HepG2 (cell line): Measurements from ENCODE around the gene BLVRA. TPM values are rescaled to one million over a fixed set of nuclear protein-coding genes. Genes with fewer than 3 reads are reported as not detected.

Experiments used
- ATAC-seq: fragments of 200-7000 bp; cut with Tn5 transposase; 3 replicates; pipeline ENCODE4 v1.9.1; 2020; ENCODE audit warnings: mild to moderate bottlenecking, moderate library complexity
- BruUV-seq: library from RNA; stranded (reverse); fragments of 400-500 nt; replicated peaks from 2 replicates; lab custom pipeline; 2021; lab: Mats Ljungman, UMichigan
- CTCF ChIA-PET: fragments of 300-600 bp; formaldehyde crosslinking; extraction: SDS; loops from one replicate; lab custom pipeline; 2021; ENCODE audit warnings: low total read pairs, inconsistent platforms, low intra/inter-chr PET ratio; lab: Yijun Ruan, JAX
- POLR2A ChIA-PET: fragments of 350-600 bp; sonication (Branson Sonifier 250); formaldehyde crosslinking; loops from one replicate; lab custom pipeline; 2020; ENCODE audit warnings: antibody characterized with exemption, inconsistent platforms; lab: Yijun Ruan, JAX
- DNase-seq: peaks from one replicate; pipeline ENCODE4 v3.0.0-alpha.2; 2015; ENCODE audit warnings: low spot score
- FAIRE-seq: peaks from 3 replicates; lab custom pipeline; 2011; peaks lifted over from hg19 to GRCh38; lab: Jason Lieb, UNC
- H2AFZ ChIP-seq: one replicate; pipeline ENCODE4 v1.6.1; 2011; ENCODE audit warnings: low read length, inconsistent platforms
- H3K27ac ChIP-seq: fragments of 300-600 bp; 3 replicates; pipeline ENCODE4 v1.8.0; 2011; ENCODE audit warnings: mixed run types, mild to moderate bottlenecking, mixed read lengths, low read length, inconsistent platforms; ENCODE audit not compliant: insufficient read depth; ENCODE audit errors: extremely low read length
- H3K27me3 ChIP-seq, 2 experiments: fragments of 200-600 bp in 1 of 2; 2 replicates in 1 of 2; 3 replicates in 1 of 2; pipeline versions ENCODE4 v1.6.0 to v1.8.0; 2011; ENCODE audit warnings: low read length in 2 of 2, mild to moderate bottlenecking in 2 of 2, moderate library complexity in 2 of 2, inconsistent platforms in 1 of 2; ENCODE audit not compliant: insufficient read depth in 2 of 2, control insufficient read depth in 1 of 2
- H3K36me3 ChIP-seq, 2 experiments: fragments of 200-600 bp in 1 of 2; replicated peaks in 1 of 2; 2 replicates in 1 of 2; 3 replicates in 1 of 2; pipeline versions ENCODE4 v1.5.1 to v1.8.0; 2011; ENCODE audit warnings: low read length in 2 of 2, inconsistent platforms in 1 of 2; ENCODE audit not compliant: insufficient read depth in 2 of 2, control insufficient read depth in 1 of 2
- H3K4me1 ChIP-seq: 2 replicates; pipeline ENCODE4 v1.5.1; 2012; ENCODE audit warnings: low read length, inconsistent platforms; ENCODE audit not compliant: insufficient read depth
- H3K4me2 ChIP-seq: 2 replicates; pipeline ENCODE4 v1.6.0; 2011; ENCODE audit warnings: low read depth, low read length, inconsistent platforms
- H3K4me3 ChIP-seq, 3 experiments: fragments of 200-600 bp in 1 of 3; sonication (generic), shearing (Covaris generic) in 1 of 3; replicated peaks in 1 of 3; 2 replicates each; pipeline ENCODE4 v1.5.1; 2011 to 2016; ENCODE audit warnings: low read length in 3 of 3, inconsistent platforms in 2 of 3, low read depth in 2 of 3, mild to moderate bottlenecking in 2 of 3, control low read depth in 1 of 3, mixed read lengths in 1 of 3; ENCODE audit not compliant: insufficient read depth in 1 of 3
- H3K79me2 ChIP-seq: one replicate; pipeline ENCODE4 v1.6.1; 2011; ENCODE audit warnings: low read length, inconsistent platforms; ENCODE audit not compliant: insufficient read depth
- H3K9ac ChIP-seq: 2 replicates; pipeline ENCODE4 v1.6.0; 2011; ENCODE audit warnings: mild to moderate bottlenecking, low read depth, low read length, inconsistent platforms; ENCODE audit not compliant: insufficient read depth
- H3K9me3 ChIP-seq: 2 replicates; pipeline ENCODE4 v1.5.1; 2012; ENCODE audit warnings: mild to moderate bottlenecking, low read length
- H4K20me1 ChIP-seq: 2 replicates; pipeline ENCODE4 v1.6.0; 2011; ENCODE audit warnings: inconsistent platforms, mild to moderate bottlenecking, low read length, moderate library complexity; ENCODE audit not compliant: insufficient read depth
- ATF7 ChIP-seq, 2 experiments: fragments of 450-650 bp in 1 of 2; sonication (generic) in 1 of 2; formaldehyde crosslinking in 1 of 2; IDR thresholded peaks; 2 replicates each; pipeline versions ENCODE4 v1.4.0 to v1.6.1; 2016 to 2020; ENCODE audit warnings: antibody characterized with exemption in 1 of 2, mild to moderate bottlenecking in 1 of 2, missing genetic modification reagents in 1 of 2
- FOXJ3 ChIP-seq: sonication (generic); formaldehyde crosslinking; IDR thresholded peaks from 2 replicates; pipeline ENCODE4 v1.4.0; 2020; ENCODE audit warnings: missing genetic modification reagents, mild to moderate bottlenecking, borderline replicate concordance
- GATAD2A ChIP-seq: IDR thresholded peaks from 2 replicates; pipeline ENCODE4 v1.6.1; 2016
- MXD3 ChIP-seq: IDR thresholded peaks from 2 replicates; pipeline ENCODE4 v1.6.1; 2016; ENCODE audit warnings: mild to moderate bottlenecking, missing biosample characterization, missing genetic modification reagents
- ZMYM4 ChIP-seq: sonication (generic); formaldehyde crosslinking; IDR thresholded peaks from 2 replicates; pipeline ENCODE4 v1.8.1; 2023; ENCODE audit warnings: mild to moderate bottlenecking, missing genetic modification reagents
- ZSCAN21 ChIP-seq: sonication (generic); formaldehyde crosslinking; IDR thresholded peaks from 2 replicates; pipeline ENCODE4 v1.8.0; 2022; ENCODE audit warnings: mild to moderate bottlenecking, missing genetic modification reagents, moderate library complexity, borderline replicate concordance
- WGBS: methylation state at CpG from one replicate; pipeline ENCODE4 v1.1.6; 2017; ENCODE audit warnings: low lambda C conversion rate; 5-methylcytosine and 5-hydroxymethylcytosine counted together
- in situ Hi-C: cut with HindIII; loops from 2 replicates; pipeline ENCODE4 v1.10.0; 2017; ENCODE audit warnings: low pct_unique_long_range_greater_than_20kb; ENCODE audit not compliant: extremely low pct_ligation_motif_present
- intact Hi-C: fragments of 100-400 bp; cut with micrococcal nuclease; formaldehyde crosslinking; loops from one replicate; pipeline ENCODE4 v1.10.0; 2022; ENCODE audit not compliant: unreplicated experiment
- polyA plus RNA-seq, 8 experiments: library from polyadenylated mRNA; depleted of rRNA in 3 of 8; stranded (reverse) in 7 of 8; unstranded in 1 of 8; fragments of >200 nt; fragmentation: Illumina TruSeq in 4 of 8; extraction: Trizol in 4 of 8; gene quantifications; 2 replicates each; pipeline versions ENCODE4 v1.2.1 to v1.2.3, GENCODE V29; 2011 to 2016; ENCODE audit warnings: low read depth in 4 of 8, missing spikeins in 1 of 8, mixed read lengths in 1 of 8; ENCODE audit not compliant: insufficient read depth in 1 of 8
- total RNA-seq, 5 experiments: library from RNA; depleted of rRNA; stranded (reverse); fragments of >200 nt; fragmentation: Illumina TruSeq; extraction: Trizol; gene quantifications; 2 replicates each; pipeline ENCODE4 v1.2.3, GENCODE V29; 2016; ENCODE audit warnings: low read depth in 1 of 5
- TF ChIP-seq, protein P1 (sequence below): sonication (generic); formaldehyde crosslinking; IDR thresholded peaks from 2 replicates; pipeline ENCODE4 v1.8.1; 2023; ENCODE audit warnings: mild to moderate bottlenecking, moderate library complexity, missing genetic modification reagents

The BLVRA gene
- total and polyA plus RNA-seq, 2 of the 13 experiments (the other 11 are each of a cell fraction or from before 2014, with no cell fraction given) = 39.2 to 64.2 TPM

DNA sequence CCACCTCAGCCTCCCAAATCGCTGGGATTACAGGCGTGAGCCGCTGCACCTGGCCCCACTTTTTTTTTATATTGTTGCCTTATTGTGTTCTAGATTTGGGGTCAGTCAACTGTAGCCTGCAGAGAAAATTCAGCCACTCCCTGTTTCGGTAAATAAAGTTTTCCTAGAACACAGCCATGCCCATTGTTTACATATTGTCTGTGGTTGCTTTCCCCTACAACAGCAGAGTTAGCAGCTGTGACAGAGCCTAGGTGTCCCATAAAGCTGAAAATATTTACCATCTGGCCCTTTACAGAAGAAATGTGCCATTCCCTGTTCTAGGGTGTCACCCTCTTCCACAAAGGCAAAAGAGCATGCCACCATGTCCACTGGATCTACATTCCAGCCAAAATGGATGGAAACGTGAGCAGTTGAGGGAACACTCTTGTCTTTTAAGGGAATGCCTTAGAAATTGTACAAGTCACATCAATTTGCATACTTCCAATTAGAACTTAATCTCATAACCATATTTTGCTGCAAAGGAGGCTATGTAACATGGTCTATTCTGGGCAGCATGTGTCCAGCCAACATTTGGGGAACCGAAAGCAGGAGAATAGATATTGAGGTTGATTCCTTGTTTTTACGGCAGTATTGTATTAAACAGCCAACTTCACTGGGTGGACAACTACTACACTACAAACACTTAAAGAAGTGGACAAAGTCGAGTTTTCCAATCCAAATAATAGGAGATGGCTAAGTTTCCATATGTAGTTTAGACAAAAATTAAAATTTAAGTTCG lies 11.0 kb upstream of the BLVRA start:
- ChIA-PET POLR2A (no interaction called here), CTCF (no interaction called here)
- no TSS peak for BruUV-seq
- H3K4me3 ChIP-seq = no peak overlapping the region
- no peaks in the 10 kb centered on the region for H3K36me3 ChIP-seq
- WGBS = 57% methylated on average over 9 of the region's 9 CpGs
- FAIRE-seq (no peak), ATAC-seq (no peak), DNase-seq (no peak)
- TF ChIP-seq ATF7 (IDR thresholded peaks at IDR 0.05) (no peak), ATF7 (CRISPR knock-in tag; IDR thresholded peaks at IDR 0.05) (no peak), ZMYM4 (CRISPR knock-in tag) (no peak), MXD3 (no peak), FOXJ3 (CRISPR knock-in tag) (no peak), GATAD2A (no peak), ZSCAN21 (CRISPR knock-in tag) (no peak)
- TF ChIP-seq, protein P1, sequence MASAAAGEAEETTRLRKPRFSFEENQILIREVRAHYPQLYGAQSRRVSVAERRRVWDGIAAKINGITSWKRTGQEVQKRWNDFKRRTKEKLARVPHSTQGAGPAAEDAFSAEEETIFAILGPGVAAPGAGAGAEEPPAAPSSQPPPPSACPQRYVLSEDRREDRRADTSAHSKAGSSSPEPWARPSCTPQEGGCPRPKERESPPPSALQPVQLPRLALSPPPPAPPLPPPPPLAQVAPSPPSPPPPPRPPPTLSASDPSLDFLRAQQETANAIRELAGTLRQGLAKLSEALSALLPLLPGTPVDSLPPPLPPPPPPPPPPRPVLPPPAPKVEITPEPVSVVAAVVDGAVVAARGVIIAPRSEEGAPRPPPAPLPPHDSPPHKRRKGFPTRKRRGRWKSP (CRISPR knock-in tag) = no peak
- H3K27ac ChIP-seq = no peak overlapping the region
- no peaks in the 10 kb centered on the region for H3K9me3 ChIP-seq
- no peaks in the 10 kb centered on the region for H4K20me1 ChIP-seq
- H2AFZ ChIP-seq = no peak overlapping the region
- no peak overlapping the region for H3K9ac ChIP-seq
- no peaks in the 10 kb centered on the region for H3K79me2 ChIP-seq
- H3K4me2 ChIP-seq = no peak overlapping the region
- peaks cover 20% of the 10 kb centered on the region for H3K4me1 ChIP-seq
- no peaks in the 10 kb centered on the region for H3K27me3 ChIP-seq
- intact Hi-C loops = no loop called here
- in situ Hi-C loops = no loop called here
